ENCODE measurements around the gene BHLHE40.

The BHLHE40 gene

DNA sequence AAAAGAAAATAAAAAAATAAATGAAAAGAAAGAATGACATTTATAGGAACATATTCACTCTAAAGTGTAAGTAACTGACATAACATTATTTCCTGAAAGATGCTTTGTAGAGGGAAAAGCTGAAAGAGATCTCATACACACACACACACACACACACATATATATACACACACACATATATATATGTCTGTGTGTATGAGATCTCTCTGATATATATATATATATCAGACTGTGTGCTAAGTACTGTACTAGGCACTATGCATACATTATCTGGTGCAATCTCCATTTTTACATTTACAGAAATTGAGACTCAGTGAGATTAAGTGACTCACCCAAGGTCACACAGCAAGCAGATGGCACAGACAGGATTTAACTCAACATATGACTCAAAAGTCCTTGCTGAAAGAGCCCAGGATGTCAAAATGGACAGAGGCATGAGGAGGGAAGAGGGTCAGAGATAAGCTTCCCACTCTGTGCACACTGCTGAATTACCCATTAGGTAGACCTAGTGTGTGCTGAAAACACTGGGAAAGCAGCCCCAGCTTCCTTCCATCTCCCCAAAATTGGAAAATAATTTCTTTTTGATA, 15.0 kb downstream of the BHLHE40 start:
- TF ChIP-seq YY1 (IDR thresholded peaks at IDR 0.05; ENCODE audit: low read depth), result no peak

DNA sequence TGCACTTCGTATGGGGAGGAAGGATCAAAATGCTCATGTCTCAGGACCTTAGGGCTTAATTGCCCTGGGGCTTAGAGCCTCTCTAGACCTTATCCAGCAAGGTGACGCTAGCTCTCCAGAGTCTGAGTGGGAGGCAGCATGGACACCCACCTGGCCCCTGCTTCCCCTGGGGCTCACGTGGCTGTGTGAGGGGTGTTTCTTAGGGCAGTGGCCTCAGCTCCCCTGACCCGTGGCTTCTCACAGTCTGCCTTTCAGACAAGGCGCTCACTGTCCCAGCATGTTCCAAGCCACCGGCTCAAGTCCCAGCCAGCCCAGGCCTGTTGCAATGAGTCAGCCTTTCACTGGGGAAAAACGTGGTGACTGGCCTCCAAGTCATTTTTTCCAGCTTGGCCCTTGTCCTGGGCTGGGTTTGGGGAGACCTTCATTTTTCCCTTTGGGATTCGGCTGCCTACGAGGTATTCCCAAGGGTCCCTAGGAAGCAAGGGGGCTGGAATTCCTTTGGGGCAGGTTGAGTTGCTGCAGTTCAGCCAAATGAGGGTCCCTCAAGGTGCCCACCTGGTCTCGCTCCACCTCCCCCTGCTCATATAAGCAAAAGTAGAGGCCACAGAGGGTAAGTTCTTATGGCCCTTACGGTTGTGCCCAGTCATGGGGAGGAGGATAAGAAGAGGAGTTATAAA, 15.7 kb downstream of the BHLHE40 start:
- peak; percentile 55; the same call in 1 of the 2 replicates for TF ChIP-seq EP300 (IDR thresholded peaks at IDR 0.05; ENCODE audit: borderline replicate concordance)
- TF ChIP-seq CEBPB (IDR thresholded peaks at IDR 0.05), result no peak

DNA sequence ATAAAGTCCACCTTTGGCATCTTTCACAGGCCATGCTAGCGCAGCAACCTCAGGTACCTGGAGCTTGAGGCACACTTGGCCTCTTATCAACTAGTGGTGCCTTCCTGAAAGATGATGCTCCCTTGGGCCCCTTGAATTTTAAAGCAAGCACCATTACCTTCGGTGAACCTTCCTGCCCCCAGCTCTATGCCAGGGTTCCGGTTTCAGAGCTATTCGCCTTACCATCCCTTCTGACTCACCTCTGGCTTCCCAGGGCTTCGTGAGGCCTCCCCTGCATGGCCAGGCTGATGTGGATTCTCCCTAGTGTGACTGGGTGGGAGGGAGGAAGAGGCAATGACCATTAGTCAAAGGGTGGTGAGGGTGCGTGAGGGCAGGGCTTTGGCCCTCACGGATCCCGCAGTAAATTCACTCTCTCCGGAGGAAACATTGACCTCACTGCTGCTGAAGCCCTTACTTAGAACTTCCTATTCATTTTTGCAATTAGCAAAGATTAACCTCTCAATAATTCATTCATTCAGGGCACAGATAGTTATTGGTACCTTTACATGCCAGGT, 16.3 kb downstream of the BHLHE40 start:
- TF ChIP-seq CEBPB (IDR thresholded peaks at IDR 0.05) (no peak), TAF1 (IDR thresholded peaks at IDR 0.05; ENCODE audit: low read depth) (no peak), TCF12 (IDR thresholded peaks at IDR 0.05; ENCODE audit: low read depth) (no peak), EGR1 (IDR thresholded peaks at IDR 0.05) (no peak), FOXM1 (IDR thresholded peaks at IDR 0.05; ENCODE audit: borderline replicate concordance, low read depth) (no peak)

DNA sequence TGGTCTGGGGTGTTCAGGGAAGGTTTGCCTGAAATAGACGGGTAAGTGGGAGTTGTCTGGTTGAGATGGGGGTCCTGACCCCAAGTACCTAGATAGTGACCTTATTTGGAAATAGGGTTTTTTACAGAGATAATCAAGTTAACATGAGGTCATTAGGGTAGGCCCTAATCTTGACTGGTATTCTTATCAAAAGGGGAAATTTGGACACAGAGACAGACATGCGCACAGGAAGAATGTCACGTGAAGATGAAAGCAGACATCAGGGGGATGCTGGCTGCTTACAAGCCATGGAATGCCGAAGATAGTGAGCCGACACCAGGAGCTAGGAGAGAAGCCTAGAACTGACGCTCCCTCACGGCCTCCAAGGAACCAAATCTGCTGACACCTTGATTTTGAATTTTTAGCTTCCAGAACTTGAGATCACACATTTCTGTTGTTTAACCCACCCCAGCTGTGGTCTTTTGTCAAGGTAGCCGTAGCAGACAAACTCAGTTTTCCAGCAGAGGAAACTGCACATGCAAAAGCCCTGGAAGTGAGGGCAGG, 17.1 kb downstream of the BHLHE40 start:
- no peak for TF ChIP-seq CREB1 (IDR thresholded peaks at IDR 0.05; ENCODE audit: low read depth)
- no peak for TF ChIP-seq TAF1 (IDR thresholded peaks at IDR 0.05; ENCODE audit: low read depth)
- TF ChIP-seq CEBPB (IDR thresholded peaks at IDR 0.05), result no peak
- TF ChIP-seq, protein P1, sequence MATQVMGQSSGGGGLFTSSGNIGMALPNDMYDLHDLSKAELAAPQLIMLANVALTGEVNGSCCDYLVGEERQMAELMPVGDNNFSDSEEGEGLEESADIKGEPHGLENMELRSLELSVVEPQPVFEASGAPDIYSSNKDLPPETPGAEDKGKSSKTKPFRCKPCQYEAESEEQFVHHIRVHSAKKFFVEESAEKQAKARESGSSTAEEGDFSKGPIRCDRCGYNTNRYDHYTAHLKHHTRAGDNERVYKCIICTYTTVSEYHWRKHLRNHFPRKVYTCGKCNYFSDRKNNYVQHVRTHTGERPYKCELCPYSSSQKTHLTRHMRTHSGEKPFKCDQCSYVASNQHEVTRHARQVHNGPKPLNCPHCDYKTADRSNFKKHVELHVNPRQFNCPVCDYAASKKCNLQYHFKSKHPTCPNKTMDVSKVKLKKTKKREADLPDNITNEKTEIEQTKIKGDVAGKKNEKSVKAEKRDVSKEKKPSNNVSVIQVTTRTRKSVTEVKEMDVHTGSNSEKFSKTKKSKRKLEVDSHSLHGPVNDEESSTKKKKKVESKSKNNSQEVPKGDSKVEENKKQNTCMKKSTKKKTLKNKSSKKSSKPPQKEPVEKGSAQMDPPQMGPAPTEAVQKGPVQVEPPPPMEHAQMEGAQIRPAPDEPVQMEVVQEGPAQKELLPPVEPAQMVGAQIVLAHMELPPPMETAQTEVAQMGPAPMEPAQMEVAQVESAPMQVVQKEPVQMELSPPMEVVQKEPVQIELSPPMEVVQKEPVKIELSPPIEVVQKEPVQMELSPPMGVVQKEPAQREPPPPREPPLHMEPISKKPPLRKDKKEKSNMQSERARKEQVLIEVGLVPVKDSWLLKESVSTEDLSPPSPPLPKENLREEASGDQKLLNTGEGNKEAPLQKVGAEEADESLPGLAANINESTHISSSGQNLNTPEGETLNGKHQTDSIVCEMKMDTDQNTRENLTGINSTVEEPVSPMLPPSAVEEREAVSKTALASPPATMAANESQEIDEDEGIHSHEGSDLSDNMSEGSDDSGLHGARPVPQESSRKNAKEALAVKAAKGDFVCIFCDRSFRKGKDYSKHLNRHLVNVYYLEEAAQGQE (IDR thresholded peaks at IDR 0.05; ENCODE audit: low read depth), result no peak
- no peak for TF ChIP-seq RAD21 (IDR thresholded peaks at IDR 0.05; ENCODE audit: low read depth)
- TF ChIP-seq, protein P2, sequence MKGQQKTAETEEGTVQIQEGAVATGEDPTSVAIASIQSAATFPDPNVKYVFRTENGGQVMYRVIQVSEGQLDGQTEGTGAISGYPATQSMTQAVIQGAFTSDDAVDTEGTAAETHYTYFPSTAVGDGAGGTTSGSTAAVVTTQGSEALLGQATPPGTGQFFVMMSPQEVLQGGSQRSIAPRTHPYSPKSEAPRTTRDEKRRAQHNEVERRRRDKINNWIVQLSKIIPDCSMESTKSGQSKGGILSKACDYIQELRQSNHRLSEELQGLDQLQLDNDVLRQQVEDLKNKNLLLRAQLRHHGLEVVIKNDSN (IDR thresholded peaks at IDR 0.05), result no peak
- TF ChIP-seq EGR1 (IDR thresholded peaks at IDR 0.05), result no peak
- TF ChIP-seq YY1 (IDR thresholded peaks at IDR 0.05; ENCODE audit: low read depth), result no peak
- no peak for TF ChIP-seq TEAD4 (IDR thresholded peaks at IDR 0.05)
- TF ChIP-seq EP300 (IDR thresholded peaks at IDR 0.05; ENCODE audit: borderline replicate concordance), result no peak
- TF ChIP-seq, protein P3, sequence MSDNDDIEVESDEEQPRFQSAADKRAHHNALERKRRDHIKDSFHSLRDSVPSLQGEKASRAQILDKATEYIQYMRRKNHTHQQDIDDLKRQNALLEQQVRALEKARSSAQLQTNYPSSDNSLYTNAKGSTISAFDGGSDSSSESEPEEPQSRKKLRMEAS (IDR thresholded peaks at IDR 0.05), result no peak
- no peak for TF ChIP-seq TCF12 (IDR thresholded peaks at IDR 0.05; ENCODE audit: low read depth)
- TF ChIP-seq FOXM1 (IDR thresholded peaks at IDR 0.05; ENCODE audit: borderline replicate concordance, low read depth), result no peak
- TF ChIP-seq NFIC (IDR thresholded peaks at IDR 0.05), result no peak
- TF ChIP-seq ZBTB7A (IDR thresholded peaks at IDR 0.05; ENCODE audit: low read depth), result no peak

DNA sequence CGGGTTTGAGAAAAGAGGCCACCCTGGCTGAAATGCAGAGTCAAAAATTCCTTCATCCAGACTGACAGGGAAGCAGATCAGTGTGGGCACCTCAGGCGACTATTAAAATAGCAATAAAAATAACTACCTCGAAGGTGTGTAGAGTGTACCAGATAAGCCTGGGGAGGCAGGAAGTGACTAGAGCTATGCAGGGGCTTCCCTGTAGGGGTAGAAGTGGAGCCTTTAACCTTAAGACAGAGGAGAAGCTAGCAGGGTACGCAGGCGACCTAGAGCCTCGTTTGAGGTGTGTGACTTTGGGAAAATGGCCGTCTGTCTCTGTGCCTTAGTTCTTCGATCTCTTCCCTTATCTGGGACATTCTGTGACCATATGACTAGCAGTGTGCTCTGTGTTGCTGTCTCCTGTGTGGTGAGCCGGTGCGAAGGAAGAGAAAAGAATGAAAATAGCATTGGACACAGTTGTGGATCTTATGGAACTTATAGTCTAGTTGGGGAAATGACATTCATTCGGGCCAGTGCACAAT, 17.6 kb downstream of the BHLHE40 start:
- TF ChIP-seq FOXM1 (IDR thresholded peaks at IDR 0.05; ENCODE audit: borderline replicate concordance, low read depth) (no peak), TCF12 (IDR thresholded peaks at IDR 0.05; ENCODE audit: low read depth) (no peak), EP300 (IDR thresholded peaks at IDR 0.05; ENCODE audit: borderline replicate concordance) (no peak), TEAD4 (IDR thresholded peaks at IDR 0.05) (no peak), CEBPB (IDR thresholded peaks at IDR 0.05) (no peak), YY1 (IDR thresholded peaks at IDR 0.05; ENCODE audit: low read depth) (no peak), NFIC (IDR thresholded peaks at IDR 0.05) (no peak), ZBTB7A (IDR thresholded peaks at IDR 0.05; ENCODE audit: low read depth) (no peak), TAF1 (IDR thresholded peaks at IDR 0.05; ENCODE audit: low read depth) (no peak), EGR1 (IDR thresholded peaks at IDR 0.05) (no peak), CREB1 (IDR thresholded peaks at IDR 0.05; ENCODE audit: low read depth) (no peak), RAD21 (IDR thresholded peaks at IDR 0.05; ENCODE audit: low read depth) (no peak)
- TF ChIP-seq, protein P3 (IDR thresholded peaks at IDR 0.05), result no peak
- TF ChIP-seq, protein P2 (IDR thresholded peaks at IDR 0.05), result no peak
- TF ChIP-seq, protein P1 (IDR thresholded peaks at IDR 0.05; ENCODE audit: low read depth), result no peak

All from Ishikawa (cell line).